HG03159 (cell line): ENCODE data around the gene KIFC1.
A peak's percentile ranks its signal among the peaks of the same experiment; 100 is the strongest.

ENCODE experiments used
- ATAC-seq: cut with Tn5 transposase; IDR thresholded peaks from one replicate; pipeline ENCODE4 v1.9.1; 2021; ENCODE audit warnings: mild to moderate bottlenecking, moderate library complexity; ENCODE audit not compliant: unreplicated experiment

Gene KIFC1

DNA sequence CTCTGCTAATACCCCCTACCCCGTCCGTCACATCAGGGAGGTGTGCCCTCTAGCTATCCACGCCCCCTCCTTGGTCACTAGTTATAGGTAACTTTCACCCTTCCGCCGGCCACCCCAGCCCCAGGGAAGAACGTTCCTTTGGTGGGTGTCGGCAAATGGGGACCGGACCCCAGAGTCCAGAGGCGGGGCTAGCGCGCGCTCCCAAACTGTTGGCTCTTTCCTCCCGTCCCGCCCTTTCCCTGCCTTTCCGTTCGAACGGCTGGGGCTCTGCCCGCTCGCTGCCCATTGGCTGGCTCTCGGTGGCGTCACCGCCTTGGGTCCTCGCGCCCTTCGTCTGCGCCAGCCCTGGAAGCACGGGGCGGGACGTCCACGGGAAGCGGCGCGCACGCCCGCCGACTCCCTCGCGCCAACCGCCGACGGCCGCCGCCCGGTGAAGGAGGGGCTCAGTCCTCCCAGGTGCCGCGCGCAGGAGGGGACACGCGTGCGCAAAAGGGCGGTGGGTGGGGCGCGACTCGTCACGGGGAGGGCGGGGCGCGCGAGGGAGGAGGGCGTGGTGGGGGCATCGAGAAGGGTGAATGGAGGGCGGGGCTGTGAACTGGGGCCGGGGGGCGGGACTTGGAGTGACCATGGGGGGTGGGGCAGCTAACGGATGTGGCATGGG is 18.6 kb downstream of the KIFC1 start:
- ATAC-seq: peak; percentile 83

DNA sequence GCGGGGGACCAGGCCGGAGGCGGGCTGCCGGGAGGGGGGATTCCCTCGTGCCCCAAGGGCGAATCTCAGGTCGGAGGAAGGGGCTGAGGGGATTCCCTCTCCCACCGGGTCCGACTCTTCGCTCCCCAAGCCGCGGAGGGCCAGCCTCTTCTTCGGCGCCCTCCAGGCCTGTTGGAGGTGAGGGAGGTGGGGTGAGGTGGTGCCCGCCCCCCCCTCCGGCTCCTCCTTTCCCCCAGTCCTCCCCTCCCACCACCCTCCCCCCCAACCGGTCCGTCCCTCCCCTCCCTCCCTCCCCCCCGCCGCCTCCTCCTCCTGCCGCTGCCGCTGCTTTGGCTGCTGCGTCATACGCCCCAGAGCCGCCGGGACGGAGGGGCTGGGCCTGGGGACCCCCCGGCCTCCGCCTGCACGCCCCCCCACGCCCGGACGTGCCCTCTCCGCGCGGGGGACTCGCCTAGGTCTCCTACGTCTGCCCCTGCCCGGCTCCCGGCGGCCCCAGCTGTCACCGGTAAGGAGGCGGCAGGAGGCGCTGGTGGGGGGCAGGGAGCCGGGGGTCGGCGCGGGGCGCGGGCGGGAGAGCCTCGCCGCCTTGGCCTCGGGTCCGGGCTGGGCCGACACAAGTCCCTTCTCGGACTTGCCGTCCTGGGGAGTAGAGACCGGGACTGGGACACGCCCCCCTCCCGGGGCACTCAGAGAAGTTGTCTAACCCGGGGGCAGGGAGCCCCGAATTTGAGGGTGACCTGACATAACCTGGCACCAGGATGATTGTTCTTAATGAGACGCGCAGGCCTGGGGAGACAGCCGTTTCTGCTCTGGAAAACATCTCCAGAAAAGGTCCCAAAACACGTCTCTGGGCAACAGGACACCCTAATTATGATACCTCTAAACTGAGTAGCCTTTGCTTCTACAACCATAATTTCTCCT is 19.3 kb downstream of the KIFC1 start, which contains the start of gene PHF1:
Gene PHF1 (plus strand): TSS at position 304 of the 921 bp plus-strand sequence. CDS start 1,250 bp downstream, outside the sequence.
- ATAC-seq: peak; percentile 23

DNA sequence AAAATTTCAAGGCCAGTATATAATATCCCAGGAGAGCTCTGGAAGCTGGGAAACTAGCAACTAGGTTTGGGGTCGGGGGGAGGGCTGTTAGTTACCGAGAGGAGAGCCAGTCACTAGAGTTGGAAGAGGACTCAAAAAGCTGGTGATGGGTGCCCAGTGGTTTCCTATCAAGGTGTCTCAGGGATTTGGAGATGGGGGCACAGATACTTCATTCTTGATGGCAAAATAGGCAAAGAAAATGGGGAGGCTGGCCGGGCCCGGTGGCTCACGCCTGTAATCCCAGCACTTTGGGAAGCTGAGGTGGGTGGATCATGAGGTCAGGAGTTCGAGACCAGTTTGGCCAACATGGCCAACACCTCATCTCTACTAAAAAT is 20.0 kb downstream of the KIFC1 start:
- no peak for ATAC-seq

DNA sequence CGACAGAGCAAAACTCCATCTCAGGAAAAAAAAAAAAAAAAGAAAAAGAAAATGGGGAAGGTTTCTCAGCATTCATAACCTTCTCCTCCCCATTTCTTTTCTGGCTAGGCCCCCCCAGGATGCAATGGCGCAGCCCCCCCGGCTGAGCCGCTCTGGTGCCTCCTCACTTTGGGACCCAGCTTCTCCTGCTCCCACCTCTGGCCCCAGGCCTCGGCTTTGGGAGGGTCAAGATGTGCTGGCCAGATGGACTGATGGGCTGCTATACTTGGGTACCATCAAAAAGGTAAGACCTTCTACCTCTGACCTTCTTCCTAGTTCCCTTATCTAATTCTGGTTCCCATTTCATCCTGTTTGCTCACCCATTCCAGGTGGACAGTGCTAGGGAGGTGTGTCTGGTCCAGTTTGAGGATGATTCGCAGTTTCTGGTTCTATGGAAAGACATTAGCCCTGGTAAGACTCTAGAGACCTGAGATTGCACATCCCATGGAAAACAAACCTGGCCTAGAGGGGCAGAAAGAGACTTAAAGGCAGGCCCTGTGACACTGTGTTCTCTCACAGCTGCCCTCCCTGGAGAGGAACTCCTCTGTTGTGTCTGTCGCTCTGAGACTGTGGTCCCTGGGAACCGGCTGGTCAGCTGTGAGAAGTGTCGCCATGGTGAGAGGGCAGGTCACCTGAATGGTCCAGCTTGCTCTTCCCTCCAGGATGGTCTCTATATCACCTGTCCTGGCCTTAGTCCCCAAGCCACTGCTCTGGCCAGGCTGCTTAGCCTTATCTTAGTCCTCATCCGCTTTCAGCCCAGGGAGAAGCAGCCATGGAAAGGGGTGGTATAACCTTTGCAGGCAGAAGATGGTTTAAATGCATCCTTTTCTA is 20.8 kb downstream of the KIFC1 start:
- ATAC-seq: no peak

DNA sequence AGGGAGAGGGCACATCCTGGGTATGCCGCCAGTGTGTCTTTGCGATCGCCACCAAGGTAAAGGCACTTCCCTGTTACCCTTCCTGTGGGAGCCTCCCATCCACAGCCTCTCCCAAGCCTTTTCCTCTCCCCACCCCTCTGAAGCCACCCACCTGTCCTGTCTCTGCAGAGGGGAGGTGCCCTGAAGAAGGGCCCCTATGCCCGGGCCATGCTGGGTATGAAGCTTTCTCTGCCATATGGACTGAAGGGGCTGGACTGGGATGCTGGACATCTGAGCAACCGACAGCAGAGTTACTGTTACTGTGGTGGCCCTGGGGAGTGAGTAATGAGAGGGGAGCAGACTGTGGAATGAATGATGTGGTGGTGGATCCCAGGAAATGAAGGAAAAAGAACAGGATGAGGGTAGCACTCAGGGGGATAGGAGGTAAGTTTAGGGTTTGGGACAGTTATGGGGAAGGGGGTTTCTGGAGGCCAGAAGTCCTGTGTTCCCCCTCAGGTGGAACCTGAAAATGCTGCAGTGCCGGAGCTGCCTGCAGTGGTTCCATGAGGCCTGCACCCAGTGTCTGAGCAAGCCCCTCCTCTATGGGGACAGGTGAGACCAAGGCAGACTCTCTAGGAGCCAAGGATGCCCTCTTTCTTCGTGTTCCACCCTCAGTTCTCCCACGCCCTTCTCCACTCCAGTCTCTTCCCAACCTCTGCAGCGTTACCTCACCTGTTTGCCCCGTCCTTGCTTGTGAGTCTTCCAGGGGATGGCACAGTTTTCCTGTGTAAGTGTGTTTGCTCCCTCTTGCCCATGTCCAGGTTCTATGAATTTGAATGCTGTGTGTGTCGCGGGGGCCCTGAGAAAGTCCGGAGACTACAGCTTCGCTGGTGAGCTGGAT is 21.9 kb downstream of the KIFC1 start:
- no peak for ATAC-seq

DNA sequence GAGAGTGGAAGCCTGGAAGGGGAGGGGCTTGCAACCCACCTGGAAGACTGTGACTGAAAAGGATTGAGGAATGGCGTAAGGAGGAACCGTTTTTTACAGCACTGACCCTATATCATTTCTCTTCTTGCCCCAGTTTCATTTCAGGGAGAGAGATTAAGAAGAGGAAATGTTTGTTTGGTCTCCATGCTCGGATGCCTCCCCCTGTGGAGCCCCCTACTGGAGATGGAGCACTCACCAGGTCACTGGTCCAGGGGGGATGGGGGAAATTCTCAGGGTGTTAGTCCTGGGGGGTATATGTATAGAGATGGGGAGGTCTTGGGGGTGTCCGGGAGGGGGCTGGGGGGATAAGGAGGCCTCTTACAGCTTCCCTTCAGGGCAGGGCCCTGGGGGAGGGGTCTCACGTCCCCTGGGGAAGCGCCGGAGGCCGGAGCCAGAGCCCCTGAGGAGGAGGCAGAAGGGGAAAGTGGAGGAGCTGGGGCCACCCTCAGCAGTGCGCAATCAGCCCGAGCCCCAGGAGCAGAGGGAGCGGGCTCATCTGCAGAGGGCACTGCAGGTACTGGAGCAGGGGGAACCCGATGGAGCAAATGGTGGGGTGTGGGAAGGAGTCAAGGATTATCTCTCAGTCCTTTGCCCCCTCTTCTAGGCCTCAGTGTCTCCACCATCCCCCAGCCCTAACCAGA is 23.1 kb downstream of the KIFC1 start:
- ATAC-seq: no peak

DNA sequence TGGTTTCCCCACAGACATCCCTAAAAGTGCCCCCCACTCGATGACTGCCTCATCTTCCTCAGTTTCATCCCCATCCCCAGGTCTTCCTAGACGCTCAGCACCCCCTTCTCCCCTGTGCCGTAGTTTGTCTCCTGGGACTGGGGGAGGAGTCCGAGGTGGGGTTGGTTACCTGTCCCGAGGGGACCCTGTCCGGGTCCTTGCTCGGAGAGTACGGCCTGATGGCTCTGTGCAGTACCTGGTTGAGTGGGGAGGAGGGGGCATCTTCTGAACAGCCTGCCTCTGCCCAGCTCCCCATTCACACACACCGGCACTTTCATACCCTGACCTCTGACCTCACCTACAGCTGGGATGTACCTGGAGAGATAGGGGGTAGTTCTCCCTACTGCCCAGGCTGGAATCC is 24.2 kb downstream of the KIFC1 start:
- no peak for ATAC-seq

DNA sequence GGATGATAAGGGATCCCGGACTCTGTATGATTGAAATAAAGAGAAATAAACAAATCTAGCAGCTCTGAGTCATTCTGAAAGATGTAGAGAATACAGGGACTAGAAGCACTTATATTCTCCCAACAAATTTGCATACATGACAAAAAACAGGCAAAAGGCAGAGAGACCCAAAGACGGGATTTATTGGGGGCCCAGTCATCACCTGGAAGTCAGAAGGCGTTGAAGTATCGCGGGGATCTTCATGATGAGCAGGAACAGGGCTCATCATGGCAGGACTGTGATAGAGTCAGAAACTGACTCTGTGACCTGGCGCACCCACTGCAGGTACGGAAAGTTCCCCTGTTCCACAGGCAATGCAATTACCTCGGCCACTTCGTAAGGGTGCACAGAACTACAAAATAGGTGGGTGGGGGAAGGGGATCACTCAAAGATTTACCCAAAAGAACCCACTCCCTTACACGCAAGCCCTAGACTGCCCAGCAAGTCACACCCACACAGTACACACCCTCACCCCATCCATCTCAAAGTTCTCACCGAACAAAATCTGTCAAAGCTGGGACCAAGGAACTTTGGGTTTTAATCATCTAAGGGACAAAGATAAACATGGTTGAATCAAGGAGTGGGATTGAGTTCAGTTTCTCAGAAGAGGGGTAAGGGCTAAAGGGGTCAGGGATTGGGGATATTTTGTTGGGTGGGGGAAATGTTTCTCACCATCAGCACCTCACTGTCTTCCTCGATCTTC is 24.9 kb downstream of the KIFC1 start:
- ATAC-seq: no peak

DNA sequence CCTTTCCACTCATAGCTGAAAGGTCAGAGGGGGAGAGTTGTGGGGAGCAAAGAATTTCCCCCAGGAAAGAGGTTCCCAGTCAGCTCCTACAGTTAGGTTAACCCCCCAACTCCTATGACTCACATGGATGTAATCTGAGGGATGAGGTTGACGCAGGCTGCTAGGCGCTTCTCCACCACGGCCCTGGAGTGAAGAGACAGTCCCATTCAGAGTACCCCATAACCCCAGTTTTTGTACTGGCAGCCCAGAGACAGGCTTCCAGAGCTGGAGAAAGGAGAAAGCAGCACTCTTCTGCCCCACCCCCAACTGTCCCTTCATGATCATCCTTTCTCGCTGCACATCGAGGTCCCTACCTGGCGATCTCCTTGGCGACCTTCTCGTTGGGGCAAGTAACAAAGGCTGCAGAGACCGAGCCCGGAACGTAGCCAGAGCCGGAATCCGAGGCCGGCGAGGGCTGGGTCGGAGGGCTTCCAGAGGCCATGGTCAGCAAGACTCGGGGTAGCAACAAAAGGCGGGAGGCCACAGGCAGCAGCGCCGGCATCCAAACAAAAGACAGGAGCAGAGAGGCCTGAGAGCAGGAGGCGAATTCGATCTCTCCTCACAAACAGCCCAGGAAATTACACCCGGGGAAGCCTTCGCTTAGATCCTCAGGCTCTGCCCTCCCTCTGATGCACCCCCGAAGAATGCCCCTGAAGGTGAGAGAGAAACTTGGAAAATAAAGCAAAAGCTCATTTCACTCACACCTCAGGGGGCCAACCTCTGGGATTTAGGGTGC is 25.7 kb downstream of the KIFC1 start:
- ATAC-seq: peak; percentile 0

DNA sequence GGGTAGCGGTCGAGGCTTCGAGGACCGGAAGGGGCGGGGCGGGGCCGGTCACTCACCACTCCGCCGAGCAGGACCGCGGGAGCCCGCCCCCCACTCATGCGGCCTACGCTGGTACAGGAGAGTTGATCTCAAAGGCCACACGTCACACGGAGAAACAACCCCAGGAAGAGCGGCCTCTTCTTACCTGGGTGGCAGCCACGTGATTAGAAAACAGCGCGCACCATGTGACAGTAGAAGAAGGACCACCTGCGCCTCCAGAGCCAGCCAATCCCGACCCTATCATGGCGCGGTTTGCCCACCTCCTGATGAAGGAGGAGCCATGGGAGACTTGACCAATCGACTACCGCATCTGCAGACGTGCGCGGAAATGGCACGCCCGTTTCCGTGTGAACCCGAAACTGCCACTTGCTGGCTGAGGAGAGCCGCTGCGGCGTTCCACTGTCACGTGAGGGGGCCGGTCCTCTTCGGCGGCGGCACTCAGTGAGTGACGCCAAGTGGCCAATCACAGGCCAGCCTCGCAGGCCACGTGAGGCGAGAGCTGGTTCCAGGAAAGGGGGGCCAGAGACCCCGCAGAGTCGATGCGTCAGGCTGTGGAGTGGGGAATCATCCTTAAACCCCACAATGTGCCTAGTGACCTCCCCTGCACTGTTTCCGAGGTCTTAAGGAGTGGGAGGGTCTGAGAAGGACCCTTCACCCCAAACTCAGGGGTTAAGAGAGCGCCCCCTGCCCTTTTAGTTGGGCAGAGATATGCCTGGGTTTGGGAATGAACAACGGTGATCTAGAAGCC is 26.5 kb downstream of the KIFC1 start, which contains the start of gene CUTA:
Gene CUTA (minus strand): TSS at position 205 of the 787 bp plus-strand sequence. CDS start 107 bp downstream, at position 98.
- peak; percentile 77 for ATAC-seq

DNA sequence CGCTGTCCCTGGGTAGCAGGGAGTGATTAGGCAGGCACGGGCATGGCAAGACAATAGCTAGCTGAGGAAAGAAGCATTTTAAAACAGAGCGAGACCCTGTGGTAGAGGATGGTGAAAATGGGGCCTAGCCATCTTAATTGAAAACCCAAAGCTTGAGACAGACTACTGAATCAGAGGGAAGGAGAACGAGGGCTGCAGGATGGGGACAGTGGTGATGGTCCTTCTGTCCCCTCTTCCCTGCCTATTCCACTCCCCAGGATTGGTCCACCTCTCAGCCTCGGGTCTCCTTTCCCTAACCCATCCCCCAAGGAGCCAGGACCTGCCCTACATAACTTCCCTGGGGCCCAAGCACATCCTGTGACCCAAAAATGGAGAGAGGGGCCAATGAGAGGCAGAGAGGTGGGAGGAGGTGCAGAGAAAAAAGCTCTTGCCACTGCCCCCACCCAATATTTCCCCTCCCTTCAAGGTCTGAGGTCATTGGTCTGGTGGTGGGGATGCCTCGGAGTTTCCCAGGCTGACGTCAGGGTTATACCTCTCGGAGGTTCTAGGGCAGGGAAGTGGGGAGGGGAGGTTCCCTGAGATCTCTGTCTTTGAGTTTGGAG is 27.2 kb downstream of the KIFC1 start:
- ATAC-seq: no peak

DNA sequence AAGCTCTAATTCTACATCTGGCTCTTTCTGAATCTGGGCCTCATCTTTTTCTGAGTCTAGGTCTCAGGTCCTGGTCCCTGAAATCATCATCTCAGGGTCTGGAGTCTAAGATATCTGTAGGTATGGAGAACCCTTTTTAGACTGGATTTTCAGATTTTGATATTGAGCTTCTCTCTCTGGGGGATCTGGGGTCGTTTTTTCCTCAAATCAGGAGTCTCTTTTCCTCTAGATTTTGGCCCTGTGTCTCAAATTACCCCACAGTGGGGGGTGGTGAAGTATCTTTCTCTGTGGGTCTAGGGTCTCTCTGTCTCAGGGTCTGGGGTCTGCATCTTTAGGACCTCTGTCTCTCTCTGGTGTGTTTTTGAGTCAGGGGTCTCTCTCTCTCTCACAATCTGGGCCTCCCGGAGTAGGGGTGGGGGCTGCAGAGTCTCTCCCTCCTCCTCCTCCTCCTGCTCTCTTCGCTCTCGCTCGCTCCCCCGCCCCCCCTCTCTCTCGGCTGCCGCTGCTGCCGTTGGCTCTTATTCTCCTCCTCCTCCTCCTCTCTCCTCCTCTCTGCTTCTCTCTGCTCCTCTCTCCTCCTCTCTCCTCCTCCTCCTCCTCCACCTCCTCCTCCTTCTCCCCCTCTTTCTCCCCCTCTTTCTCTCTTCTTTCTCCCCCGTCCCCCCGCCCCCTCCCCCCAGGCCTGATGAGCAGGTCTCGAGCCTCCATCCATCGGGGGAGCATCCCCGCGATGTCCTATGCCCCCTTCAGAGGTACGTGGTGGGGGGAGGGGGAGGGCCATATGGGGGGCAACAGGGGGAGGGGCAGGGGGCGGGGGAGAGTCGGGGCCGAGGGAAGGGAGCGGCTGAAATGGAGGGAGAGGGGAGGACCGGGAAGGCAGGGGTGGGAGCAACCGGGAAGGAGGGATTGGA is 28.2 kb downstream of the KIFC1 start, which contains the start of gene SYNGAP1:
Gene SYNGAP1 (plus strand): TSS at position 486 of the 911 bp plus-strand sequence. CDS start 200 bp downstream, at position 686.
- no peak for ATAC-seq

DNA sequence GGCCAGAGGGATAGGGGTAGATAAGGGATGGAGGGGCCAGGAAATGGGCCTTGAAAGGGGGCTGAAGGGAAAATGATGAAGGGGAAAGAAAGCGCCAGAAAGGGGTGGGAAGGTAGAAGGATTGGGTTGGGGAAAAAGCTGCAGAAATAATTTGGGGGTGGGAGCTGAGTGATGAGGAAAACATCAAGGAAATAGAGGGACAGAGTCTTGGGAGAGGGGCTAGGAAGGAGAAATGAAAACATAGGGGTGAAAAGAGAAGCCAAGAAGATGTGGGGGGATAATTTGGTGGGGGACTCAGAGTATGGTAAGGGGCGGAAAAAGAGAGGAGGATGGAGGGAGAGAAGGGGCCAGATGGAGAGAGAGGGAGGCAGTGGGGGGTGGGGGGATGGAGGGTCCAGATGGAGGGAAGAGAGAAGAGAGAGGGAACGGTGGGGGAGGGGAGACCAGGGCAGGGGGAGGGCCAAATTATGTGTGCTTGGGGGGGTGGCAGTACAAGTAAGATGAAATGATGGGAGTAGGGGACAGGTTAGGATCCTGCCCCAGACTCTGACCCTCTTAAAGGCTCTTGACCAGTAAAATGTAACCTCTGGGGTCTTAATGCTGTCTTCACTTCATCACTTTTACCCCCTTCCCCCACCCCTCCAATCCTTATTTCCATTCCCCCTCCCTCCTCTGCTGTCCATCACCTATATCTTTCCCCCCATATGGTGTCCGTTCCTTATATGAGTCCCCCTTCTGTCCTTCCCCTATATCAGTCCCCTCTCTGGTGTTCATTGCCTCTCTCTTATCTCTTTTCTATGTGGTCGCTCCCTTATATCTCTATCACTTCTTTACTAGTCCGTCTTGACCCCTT is 29.1 kb downstream of the KIFC1 start:
- no peak for ATAC-seq

DNA sequence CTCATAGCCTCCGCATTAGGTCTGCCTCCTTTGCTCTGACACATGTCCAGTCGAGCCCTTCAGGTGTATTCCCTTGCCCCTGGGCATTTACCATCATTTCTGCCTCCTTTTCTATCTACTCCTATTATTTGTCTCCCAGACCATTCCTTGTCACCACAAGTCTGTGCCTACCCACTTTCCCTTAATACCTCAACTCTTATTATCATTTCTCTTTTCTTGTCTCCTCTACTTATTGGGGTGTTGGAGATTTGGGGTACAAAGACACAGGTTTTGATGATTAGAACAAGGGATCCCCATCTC is 29.7 kb downstream of the KIFC1 start:
- no peak for ATAC-seq

DNA sequence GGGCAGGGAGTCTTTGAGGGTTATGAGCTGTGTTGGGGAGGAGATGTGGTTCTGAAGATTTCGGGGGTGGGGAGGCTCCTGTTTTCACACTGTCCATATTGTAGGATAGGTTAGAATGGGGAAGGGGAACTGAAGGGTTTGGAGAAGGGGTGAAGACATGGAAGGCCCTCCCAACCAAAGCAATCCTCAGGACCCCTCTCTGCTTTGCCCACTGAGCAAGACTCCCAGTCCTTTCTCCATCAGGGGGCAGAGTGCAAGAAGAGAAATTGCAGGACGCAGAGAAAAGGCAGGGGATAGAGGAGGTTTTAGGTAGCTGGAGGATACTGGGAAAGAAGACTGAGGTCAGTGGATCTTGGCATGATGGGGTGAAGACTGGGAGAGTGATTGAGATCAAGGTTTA is 32.2 kb downstream of the KIFC1 start:
- ATAC-seq: no peak
